ENCODE results near the gene DDO.
"Not testable (repeated sequence)": the region's sequence is repeated elsewhere in the genome, so short reads cannot be mapped to it uniquely, and the experiment has no call there.

DDO gene

GRCh38 chr6:110415086-110415916 is at the start of gene DDO:
Gene DDO, minus strand, starts transcription at chr6:110415575. Its CDS starts 2,113 bp downstream, at chr6:110413462.
- no peak for DNase-seq

- no peak for DNase-seq
These were observed 47.6 kb upstream of the DDO start for GRCh38 chr6:110462884-110463481.

- DNase-seq = no peak
These were observed 46.0 kb upstream of the DDO start for GRCh38 chr6:110461376-110461775.

- no peak for DNase-seq
These were observed 43.8 kb upstream of the DDO start for GRCh38 chr6:110459137-110459536.

GRCh38 chr6:110458476-110458875 is 43.1 kb upstream of the DDO start:
- no peak for DNase-seq

- DNase-seq = not testable (repeated sequence)
These were observed 42.3 kb upstream of the DDO start for GRCh38 chr6:110457567-110458175.

- DNase-seq = no peak
These were observed 41.3 kb upstream of the DDO start for GRCh38 chr6:110456694-110457093.

- DNase-seq = no peak
These were observed 34.1 kb upstream of the DDO start for GRCh38 chr6:110449541-110449895.

- no peak for DNase-seq
These were observed 33.6 kb upstream of the DDO start for GRCh38 chr6:110448846-110449540.

- DNase-seq = no peak
These were observed 32.4 kb upstream of the DDO start for GRCh38 chr6:110447761-110448160.

GRCh38 chr6:110446405-110446804 is 31.0 kb upstream of the DDO start:
- DNase-seq = no peak

- no peak for DNase-seq
These were observed 24.7 kb upstream of the DDO start for GRCh38 chr6:110440026-110440425.

GRCh38 chr6:110439356-110439755 is 24.0 kb upstream of the DDO start:
- DNase-seq = no peak

- no peak for DNase-seq
These were observed 19.7 kb upstream of the DDO start for GRCh38 chr6:110434961-110435602.

- DNase-seq = no peak
These were observed 17.0 kb upstream of the DDO start for GRCh38 chr6:110432285-110432900.

- DNase-seq = no peak
These were observed 15.4 kb upstream of the DDO start for GRCh38 chr6:110430741-110431140.

GRCh38 chr6:110430236-110430635 is 14.9 kb upstream of the DDO start:
- DNase-seq = no peak

GRCh38 chr6:110428153-110428552 is 12.8 kb upstream of the DDO start:
- DNase-seq = no peak

GRCh38 chr6:110425816-110426215 is 10.4 kb upstream of the DDO start:
- DNase-seq = no peak

- DNase-seq = no peak
These were observed 7.1 kb upstream of the DDO start for GRCh38 chr6:110422444-110422822.

- no peak for DNase-seq
These were observed 6.5 kb upstream of the DDO start for GRCh38 chr6:110421749-110422443.

Measured in stimulated activated CD4-positive, alpha-beta T cell treated with anti-CD3 and anti-CD28 coated beads, Interleukin-1b, Interleukin-23, amount 100 ng/mL, for 48 hours (primary cell).